Neural cell (in vitro differentiated cells): ENCODE results near the gene PTPRF. TPM values are rescaled to one million over a fixed set of nuclear protein-coding genes. Genes with fewer than 3 reads are reported as not detected.

ENCODE experiments used
- H2AFZ ChIP-seq: fragments of 200-600, 300-800 bp; sonication (generic), shearing (Covaris generic); 2 replicates; pipeline ENCODE4 v1.6.0; 2014; ENCODE audit warnings: low read depth, mild to moderate bottlenecking, antibody characterized with exemption, low read length, moderate library complexity
- H3F3A ChIP-seq: fragments of 200-600 bp; shearing (Covaris generic); 2 replicates; pipeline ENCODE4 v1.6.1; 2016; ENCODE audit warnings: mild to moderate bottlenecking, moderate library complexity, mixed read lengths, antibody characterized with exemption, low read length; ENCODE audit not compliant: insufficient read depth, poor library complexity, severe bottlenecking
- H3K27ac ChIP-seq: fragments of 200-600, 300-800 bp; sonication (generic), shearing (Covaris generic); 2 replicates; pipeline ENCODE4 v1.5.1; 2014; ENCODE audit warnings: mild to moderate bottlenecking, low read length, moderate library complexity
- H3K27me3 ChIP-seq: fragments of 300-800, 200-600 bp; sonication (generic), shearing (Covaris generic); 2 replicates; pipeline ENCODE4 v1.6.0; 2014; ENCODE audit warnings: mild to moderate bottlenecking, low read depth, low read length, moderate library complexity; ENCODE audit not compliant: insufficient read depth
- H3K36me3 ChIP-seq: fragments of 300-800, 200-600 bp; sonication (generic), shearing (Covaris generic); 2 replicates; pipeline ENCODE4 v1.5.1; 2014; ENCODE audit warnings: mild to moderate bottlenecking, antibody characterized with exemption, low read length, moderate library complexity; ENCODE audit not compliant: insufficient read depth
- H3K4me2 ChIP-seq: fragments of 300-800, 200-600 bp; sonication (generic), shearing (Covaris generic); 2 replicates; pipeline ENCODE4 v1.6.0; 2014; ENCODE audit warnings: mild to moderate bottlenecking, low read length
- H3K4me3 ChIP-seq: fragments of 300-800, 200-600 bp; sonication (generic), shearing (Covaris generic); 2 replicates; pipeline ENCODE4 v1.5.1; 2014; ENCODE audit warnings: mild to moderate bottlenecking, low read length, moderate library complexity
- H3K79me2 ChIP-seq: fragments of 200-600 bp; shearing (Covaris generic); replicated peaks from 2 replicates; pipeline ENCODE4 v1.6.0; 2014; ENCODE audit warnings: mild to moderate bottlenecking, low read length, moderate library complexity; ENCODE audit not compliant: insufficient read depth
- H3K9ac ChIP-seq: fragments of 300-800, 200-600 bp; sonication (generic), shearing (Covaris generic); 2 replicates; pipeline ENCODE4 v1.6.1; 2016; ENCODE audit warnings: mild to moderate bottlenecking, low read length, mixed read lengths
- H3K9me2 ChIP-seq: fragments of 200-600 bp; shearing (Covaris generic); 2 replicates; pipeline ENCODE4 v1.6.1; 2016; ENCODE audit warnings: mild to moderate bottlenecking, low read length, mixed read lengths; ENCODE audit not compliant: insufficient read depth
- H3K9me3 ChIP-seq: fragments of 200-600, 300-800 bp; sonication (generic), shearing (Covaris generic); 2 replicates; pipeline ENCODE4 v1.6.1; 2016; ENCODE audit warnings: mild to moderate bottlenecking, mixed run types, low read length, moderate library complexity, mixed read lengths
- H4K20me1 ChIP-seq: fragments of 200-600 bp; shearing (Covaris generic); 2 replicates; pipeline ENCODE4 v1.6.1; 2016; ENCODE audit warnings: mild to moderate bottlenecking, mixed run types; ENCODE audit not compliant: insufficient read depth
- EP300 ChIP-seq: fragments of 450-650 bp; conservative IDR thresholded peaks from 2 replicates; pipeline ENCODE4 v1.6.1; 2014; ENCODE audit warnings: antibody characterized with exemption, mild to moderate bottlenecking, moderate library complexity; ENCODE audit not compliant: poor library complexity, severe bottlenecking
- EZH2 ChIP-seq: fragments of 200-600, 300-800 bp; shearing (Covaris generic), sonication (generic); IDR thresholded peaks from 2 replicates; pipeline ENCODE4 v1.6.1; 2014; ENCODE audit warnings: antibody characterized with exemption, low read length, borderline replicate concordance, mild to moderate bottlenecking; ENCODE audit not compliant: insufficient read depth, poor library complexity, severe bottlenecking
- MXI1 ChIP-seq: fragments of 450-650 bp; conservative IDR thresholded peaks from 2 replicates; pipeline ENCODE4 v1.6.1; 2014; ENCODE audit warnings: antibody characterized with exemption, mild to moderate bottlenecking; ENCODE audit not compliant: poor library complexity, severe bottlenecking
- POLR2AphosphoS5 ChIP-seq: IDR thresholded peaks from 2 replicates; pipeline ENCODE4 v1.6.1; 2012
- RAD21 ChIP-seq: fragments of 450-650 bp; conservative IDR thresholded peaks from 2 replicates; pipeline ENCODE4 v1.6.1; 2014; ENCODE audit warnings: antibody characterized with exemption, mild to moderate bottlenecking, moderate library complexity
- SMC3 ChIP-seq: fragments of 450-650 bp; conservative IDR thresholded peaks from 2 replicates; pipeline ENCODE4 v1.6.1; 2014; ENCODE audit warnings: antibody characterized with exemption, mild to moderate bottlenecking, moderate library complexity; ENCODE audit not compliant: poor library complexity
- TAF1 ChIP-seq: IDR thresholded peaks from 2 replicates; pipeline ENCODE4 v1.6.1; 2012; ENCODE audit warnings: low read depth
- polyA plus RNA-seq: library from polyadenylated mRNA; depleted of rRNA; stranded (reverse); fragments of >200 nt; gene quantifications from 2 replicates; pipeline ENCODE4 v1.2.3, GENCODE V29; 2014
- TF ChIP-seq, protein P1 (sequence below): fragments of 450-650 bp; IDR thresholded peaks from 2 replicates; pipeline ENCODE4 v1.5.1; 2014; ENCODE audit warnings: antibody characterized with exemption, mild to moderate bottlenecking, moderate library complexity; ENCODE audit not compliant: poor library complexity, severe bottlenecking
- TF ChIP-seq, protein P2 (sequence below): IDR thresholded peaks from 2 replicates; pipeline ENCODE4 v1.6.1; 2012; ENCODE audit warnings: borderline replicate concordance

PTPRF gene
- polyA plus RNA-seq, 1 donor from 2014 or later, result 66.6 TPM

DNA sequence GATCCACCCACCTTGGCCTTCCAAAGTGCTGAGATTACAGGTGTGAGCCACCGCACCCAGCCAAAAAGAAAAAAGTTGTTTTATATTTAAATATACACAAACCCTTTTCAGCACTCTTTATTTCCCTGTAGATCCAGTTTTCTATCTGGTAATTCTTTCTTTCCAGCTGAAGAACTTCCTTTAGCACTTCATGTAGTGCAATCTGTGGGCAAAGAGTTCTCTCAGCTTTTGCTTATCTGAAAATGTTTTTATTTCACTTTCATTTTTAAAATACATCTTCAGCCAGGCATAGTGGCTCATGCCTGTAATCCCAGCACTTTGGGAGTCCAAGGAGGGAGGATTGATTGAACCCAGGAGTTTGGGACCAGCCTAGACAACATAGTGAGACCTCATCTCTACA, 48.5 kb upstream of the PTPRF start:
- H3F3A ChIP-seq, result no peaks in the 10 kb centered on the region
- H3K9me2 ChIP-seq, result no peaks in the 10 kb centered on the region
- H4K20me1 ChIP-seq, result no peaks in the 10 kb centered on the region
- H3K27ac ChIP-seq, result no peak overlapping the region
- no peak overlapping the region for H3K4me2 ChIP-seq
- H3K9me3 ChIP-seq, result no peaks in the 10 kb centered on the region
- no peaks in the 10 kb centered on the region for H3K36me3 ChIP-seq
- no peaks in the 10 kb centered on the region for H3K79me2 ChIP-seq
- no peaks in the 10 kb centered on the region for H3K27me3 ChIP-seq
- TF ChIP-seq POLR2AphosphoS5 (no peak), SMC3 (no peak), EP300 (no peak), RAD21 (no peak), MXI1 (no peak), EZH2 (no peak), TAF1 (no peak)
- TF ChIP-seq, protein P1, sequence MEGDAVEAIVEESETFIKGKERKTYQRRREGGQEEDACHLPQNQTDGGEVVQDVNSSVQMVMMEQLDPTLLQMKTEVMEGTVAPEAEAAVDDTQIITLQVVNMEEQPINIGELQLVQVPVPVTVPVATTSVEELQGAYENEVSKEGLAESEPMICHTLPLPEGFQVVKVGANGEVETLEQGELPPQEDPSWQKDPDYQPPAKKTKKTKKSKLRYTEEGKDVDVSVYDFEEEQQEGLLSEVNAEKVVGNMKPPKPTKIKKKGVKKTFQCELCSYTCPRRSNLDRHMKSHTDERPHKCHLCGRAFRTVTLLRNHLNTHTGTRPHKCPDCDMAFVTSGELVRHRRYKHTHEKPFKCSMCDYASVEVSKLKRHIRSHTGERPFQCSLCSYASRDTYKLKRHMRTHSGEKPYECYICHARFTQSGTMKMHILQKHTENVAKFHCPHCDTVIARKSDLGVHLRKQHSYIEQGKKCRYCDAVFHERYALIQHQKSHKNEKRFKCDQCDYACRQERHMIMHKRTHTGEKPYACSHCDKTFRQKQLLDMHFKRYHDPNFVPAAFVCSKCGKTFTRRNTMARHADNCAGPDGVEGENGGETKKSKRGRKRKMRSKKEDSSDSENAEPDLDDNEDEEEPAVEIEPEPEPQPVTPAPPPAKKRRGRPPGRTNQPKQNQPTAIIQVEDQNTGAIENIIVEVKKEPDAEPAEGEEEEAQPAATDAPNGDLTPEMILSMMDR, result no peak
- TF ChIP-seq, protein P2, sequence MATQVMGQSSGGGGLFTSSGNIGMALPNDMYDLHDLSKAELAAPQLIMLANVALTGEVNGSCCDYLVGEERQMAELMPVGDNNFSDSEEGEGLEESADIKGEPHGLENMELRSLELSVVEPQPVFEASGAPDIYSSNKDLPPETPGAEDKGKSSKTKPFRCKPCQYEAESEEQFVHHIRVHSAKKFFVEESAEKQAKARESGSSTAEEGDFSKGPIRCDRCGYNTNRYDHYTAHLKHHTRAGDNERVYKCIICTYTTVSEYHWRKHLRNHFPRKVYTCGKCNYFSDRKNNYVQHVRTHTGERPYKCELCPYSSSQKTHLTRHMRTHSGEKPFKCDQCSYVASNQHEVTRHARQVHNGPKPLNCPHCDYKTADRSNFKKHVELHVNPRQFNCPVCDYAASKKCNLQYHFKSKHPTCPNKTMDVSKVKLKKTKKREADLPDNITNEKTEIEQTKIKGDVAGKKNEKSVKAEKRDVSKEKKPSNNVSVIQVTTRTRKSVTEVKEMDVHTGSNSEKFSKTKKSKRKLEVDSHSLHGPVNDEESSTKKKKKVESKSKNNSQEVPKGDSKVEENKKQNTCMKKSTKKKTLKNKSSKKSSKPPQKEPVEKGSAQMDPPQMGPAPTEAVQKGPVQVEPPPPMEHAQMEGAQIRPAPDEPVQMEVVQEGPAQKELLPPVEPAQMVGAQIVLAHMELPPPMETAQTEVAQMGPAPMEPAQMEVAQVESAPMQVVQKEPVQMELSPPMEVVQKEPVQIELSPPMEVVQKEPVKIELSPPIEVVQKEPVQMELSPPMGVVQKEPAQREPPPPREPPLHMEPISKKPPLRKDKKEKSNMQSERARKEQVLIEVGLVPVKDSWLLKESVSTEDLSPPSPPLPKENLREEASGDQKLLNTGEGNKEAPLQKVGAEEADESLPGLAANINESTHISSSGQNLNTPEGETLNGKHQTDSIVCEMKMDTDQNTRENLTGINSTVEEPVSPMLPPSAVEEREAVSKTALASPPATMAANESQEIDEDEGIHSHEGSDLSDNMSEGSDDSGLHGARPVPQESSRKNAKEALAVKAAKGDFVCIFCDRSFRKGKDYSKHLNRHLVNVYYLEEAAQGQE, result no peak
- no peak overlapping the region for H3K9ac ChIP-seq
- no peak overlapping the region for H2AFZ ChIP-seq
- H3K4me3 ChIP-seq, result no peak overlapping the region

DNA sequence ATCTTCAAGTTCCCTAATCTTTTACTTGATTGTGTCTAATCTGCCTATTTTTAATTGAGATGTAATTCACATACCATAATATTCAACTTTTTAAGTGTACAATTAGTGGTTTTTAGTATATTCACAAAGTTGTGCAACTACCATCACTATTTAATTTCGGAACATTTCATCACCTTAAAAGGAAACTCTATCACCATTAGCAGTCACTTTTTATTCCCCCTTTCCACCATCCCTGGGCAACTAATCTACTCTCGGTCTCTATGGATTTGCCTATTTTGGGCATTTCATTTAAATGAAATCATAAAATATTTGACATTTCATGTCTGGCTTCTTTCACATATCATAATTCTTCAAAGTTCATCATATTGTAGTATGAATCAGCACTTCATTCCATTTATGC, 46.3 kb upstream of the PTPRF start:
- H3K27me3 ChIP-seq, result no peaks in the 10 kb centered on the region
- H3K9ac ChIP-seq, result no peak overlapping the region
- H3K79me2 ChIP-seq, result no peaks in the 10 kb centered on the region
- H4K20me1 ChIP-seq, result no peaks in the 10 kb centered on the region
- H3K9me2 ChIP-seq, result no peaks in the 10 kb centered on the region
- no peak overlapping the region for H2AFZ ChIP-seq
- TF ChIP-seq SMC3, result no peak
- TF ChIP-seq EP300, result no peak
- TF ChIP-seq MXI1, result no peak
- no peak for TF ChIP-seq EZH2
- TF ChIP-seq, protein P1, result no peak
- no peak for TF ChIP-seq RAD21
- TF ChIP-seq, protein P2, result no peak
- TF ChIP-seq TAF1, result no peak
- no peak for TF ChIP-seq POLR2AphosphoS5
- H3K36me3 ChIP-seq, result no peaks in the 10 kb centered on the region
- H3F3A ChIP-seq, result no peaks in the 10 kb centered on the region
- H3K4me3 ChIP-seq, result no peak overlapping the region
- H3K27ac ChIP-seq, result no peak overlapping the region
- H3K4me2 ChIP-seq, result no peak overlapping the region
- H3K9me3 ChIP-seq, result no peaks in the 10 kb centered on the region
